ENCODE data around the gene PON3.

The PON3 gene

DNA sequence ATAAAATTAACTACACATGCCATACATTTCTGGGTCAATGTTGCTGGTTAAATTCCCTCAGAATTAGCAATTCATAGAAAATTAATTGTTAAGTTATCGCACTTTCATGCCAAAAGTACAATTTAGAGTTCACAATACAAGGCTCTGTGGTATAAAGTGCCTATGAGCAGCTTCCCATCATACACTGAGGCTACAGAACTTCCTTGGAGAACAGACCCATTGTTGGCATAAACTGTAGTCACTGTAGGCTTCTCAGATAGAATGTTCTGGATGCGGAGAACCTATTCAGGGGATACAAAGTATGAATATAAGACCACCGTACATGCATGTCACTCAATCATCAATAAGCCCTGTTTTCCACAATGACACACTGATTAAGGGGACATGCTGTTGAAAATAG lies 9.0 kb upstream of the PON3 start:
- no peak overlapping the region for H2BK15ac ChIP-seq (ENCODE audit: low read length)
- H3K4ac ChIP-seq (ENCODE audit: low read length) = no peak overlapping the region
- no peak overlapping the region for H3K27ac ChIP-seq (replicated peaks; ENCODE audit: low read length)
- no peak overlapping the region for H2BK12ac ChIP-seq (ENCODE audit: low read length)
- H3K23ac ChIP-seq (ENCODE audit: low read depth, low read length, poor library complexity) = no peak overlapping the region
- no peak overlapping the region for H3K18ac ChIP-seq (ENCODE audit: low read length)
- no peak overlapping the region for H3K9ac ChIP-seq (ENCODE audit: low read depth, low read length, poor library complexity)
- H3K4me3 ChIP-seq (ENCODE audit: low read length in 2 of 2) = no peak overlapping the region
- H3K4me2 ChIP-seq (ENCODE audit: insufficient read depth, low read length, poor library complexity, severe bottlenecking) = no peak overlapping the region
- no peak overlapping the region for H2AK5ac ChIP-seq (ENCODE audit: low read depth, low read length)
- peaks cover 4 to 82% of the 10 kb centered on the region in 2 donors for H3K36me3 ChIP-seq (replicated peaks in 1 of 2; ENCODE audit: control insufficient read depth in 2 of 2, insufficient read depth in 2 of 2, low read length in 2 of 2)
- DNase-seq (ENCODE audit: low spot score) = no peak
- H3K14ac ChIP-seq (ENCODE audit: low read length) = no peak overlapping the region
- no CpG with 5 or more reads among the region's 3 CpGs for WGBS, 2 donors (ENCODE audit: extremely low coverage in 2 of 2, insufficient read length in 2 of 2, insufficient replicate concordance in 1 of 2)
- no peaks in the 10 kb centered on the region for H3K79me1 ChIP-seq (ENCODE audit: low read depth, low read length)
- no peak overlapping the region for H2AFZ ChIP-seq (ENCODE audit: low read length)
- H4K91ac ChIP-seq (ENCODE audit: low read depth, low read length, poor library complexity) = no peak overlapping the region
- H3K4me1 ChIP-seq (ENCODE audit: control insufficient read depth in 2 of 2, insufficient read depth in 1 of 2, low read depth in 1 of 2, low read length in 2 of 2) = peaks cover 4 to 8% of the 10 kb centered on the region in 2 donors
- no peak overlapping the region for H2BK120ac ChIP-seq (ENCODE audit: low read depth, low read length)
- H3K9me3 ChIP-seq (replicated peaks in 1 of 2; ENCODE audit: control insufficient read depth in 2 of 2, insufficient read depth in 1 of 2, low read depth in 1 of 2, low read length in 2 of 2) = peaks cover 0 to 7% of the 10 kb centered on the region in 2 donors
- no peak overlapping the region for H2BK5ac ChIP-seq (ENCODE audit: low read length)
- peaks cover 0 to 4% (median 0%) of the 10 kb centered on the region in 3 experiments for H3K27me3 ChIP-seq (ENCODE audit: control insufficient read depth in 3 of 3, insufficient read depth in 3 of 3, low read depth in 1 of 3, low read length in 3 of 3)
- H4K8ac ChIP-seq (ENCODE audit: low read depth, low read length) = no peak overlapping the region

GRCh38 chr7:95404316-95404865 lies 8.2 kb upstream of the PON3 start:
- WGBS, 2 donors (ENCODE audit: extremely low coverage in 2 of 2, insufficient read length in 2 of 2, insufficient replicate concordance in 1 of 2) = no CpG with 5 or more reads among the region's 4 CpGs
- no peak overlapping the region for H3K9ac ChIP-seq (ENCODE audit: low read depth, low read length, poor library complexity)

GRCh38 chr7:95398155-95398940 lies 2.2 kb upstream of the PON3 start:
- Histone ChIP-seq H3K4me2 (ENCODE audit: insufficient read depth, low read length, poor library complexity, severe bottlenecking) (no peak overlapping the region), H3K27ac (replicated peaks; ENCODE audit: low read length) (no peak overlapping the region), H4K91ac (ENCODE audit: low read depth, low read length, poor library complexity) (no peak overlapping the region), H3K4me1 (ENCODE audit: control insufficient read depth in 2 of 2, insufficient read depth in 1 of 2, low read depth in 1 of 2, low read length in 2 of 2) (peaks cover 0 to 3% of the 10 kb centered on the region in 2 donors), H2BK120ac (ENCODE audit: low read depth, low read length) (no peak overlapping the region), H3K4ac (ENCODE audit: low read length) (no peak overlapping the region), H3K79me1 (ENCODE audit: low read depth, low read length) (no peaks in the 10 kb centered on the region), H4K8ac (ENCODE audit: low read depth, low read length) (no peak overlapping the region), H3K27me3 (ENCODE audit: control insufficient read depth in 3 of 3, insufficient read depth in 3 of 3, low read depth in 1 of 3, low read length in 3 of 3) (peaks cover 0 to 10% (median 0%) of the 10 kb centered on the region in 3 experiments), H2AK5ac (ENCODE audit: low read depth, low read length) (no peak overlapping the region), H3K9ac (ENCODE audit: low read depth, low read length, poor library complexity) (no peak overlapping the region), H2BK12ac (ENCODE audit: low read length) (no peak overlapping the region), H2BK5ac (ENCODE audit: low read length) (no peak overlapping the region), H3K9me3 (replicated peaks in 1 of 2; ENCODE audit: control insufficient read depth in 2 of 2, insufficient read depth in 1 of 2, low read depth in 1 of 2, low read length in 2 of 2) (peaks cover 1 to 5% of the 10 kb centered on the region in 2 donors), H2BK15ac (ENCODE audit: low read length) (no peak overlapping the region), H3K4me3 (ENCODE audit: low read length in 2 of 2) (no peak overlapping the region), H2AFZ (ENCODE audit: low read length) (no peak overlapping the region), H3K14ac (ENCODE audit: low read length) (no peak overlapping the region), H3K18ac (ENCODE audit: low read length) (no peak overlapping the region), H3K23ac (ENCODE audit: low read depth, low read length, poor library complexity) (no peak overlapping the region), H3K36me3 (replicated peaks in 1 of 2; ENCODE audit: control insufficient read depth in 2 of 2, insufficient read depth in 2 of 2, low read length in 2 of 2) (peaks cover 3 to 14% of the 10 kb centered on the region in 2 donors)
- WGBS, 2 donors (ENCODE audit: extremely low coverage in 2 of 2, insufficient read length in 2 of 2, insufficient replicate concordance in 1 of 2) = no CpG with 5 or more reads among the region's 4 CpGs
- DNase-seq (ENCODE audit: low spot score) = no peak

More at GRCh38 chr7:95404316-95404865, 8.2 kb upstream of the PON3 start:
- Histone ChIP-seq H2BK5ac (ENCODE audit: low read length) (no peak overlapping the region), H3K14ac (ENCODE audit: low read length) (no peak overlapping the region), H2BK15ac (ENCODE audit: low read length) (no peak overlapping the region), H3K27ac (replicated peaks; ENCODE audit: low read length) (no peak overlapping the region), H4K8ac (ENCODE audit: low read depth, low read length) (no peak overlapping the region), H2AK5ac (ENCODE audit: low read depth, low read length) (no peak overlapping the region), H3K23ac (ENCODE audit: low read depth, low read length, poor library complexity) (no peak overlapping the region), H3K27me3 (ENCODE audit: control insufficient read depth in 3 of 3, insufficient read depth in 3 of 3, low read depth in 1 of 3, low read length in 3 of 3) (peaks cover 0 to 10% (median 0%) of the 10 kb centered on the region in 3 experiments), H3K4ac (ENCODE audit: low read length) (no peak overlapping the region), H3K4me3 (ENCODE audit: low read length in 2 of 2) (no peak overlapping the region), H3K4me2 (ENCODE audit: insufficient read depth, low read length, poor library complexity, severe bottlenecking) (no peak overlapping the region), H3K79me1 (ENCODE audit: low read depth, low read length) (no peaks in the 10 kb centered on the region), H2AFZ (ENCODE audit: low read length) (no peak overlapping the region), H4K91ac (ENCODE audit: low read depth, low read length, poor library complexity) (no peak overlapping the region), H2BK120ac (ENCODE audit: low read depth, low read length) (no peak overlapping the region), H3K9me3 (replicated peaks in 1 of 2; ENCODE audit: control insufficient read depth in 2 of 2, insufficient read depth in 1 of 2, low read depth in 1 of 2, low read length in 2 of 2) (peaks cover 0 to 3% of the 10 kb centered on the region in 2 donors), H3K36me3 (replicated peaks in 1 of 2; ENCODE audit: control insufficient read depth in 2 of 2, insufficient read depth in 2 of 2, low read length in 2 of 2) (peaks cover 3 to 74% of the 10 kb centered on the region in 2 donors), H3K4me1 (ENCODE audit: control insufficient read depth in 2 of 2, insufficient read depth in 1 of 2, low read depth in 1 of 2, low read length in 2 of 2) (peaks cover 4 to 8% of the 10 kb centered on the region in 2 donors), H2BK12ac (ENCODE audit: low read length) (no peak overlapping the region), H3K18ac (ENCODE audit: low read length) (no peak overlapping the region)
- DNase-seq (ENCODE audit: low spot score) = no peak

GRCh38 chr7:95397381-95397780 lies 1.2 kb upstream of the PON3 start:
- Histone ChIP-seq H2BK120ac (ENCODE audit: low read depth, low read length) (no peak overlapping the region), H3K18ac (ENCODE audit: low read length) (no peak overlapping the region), H3K9me3 (replicated peaks in 1 of 2; ENCODE audit: control insufficient read depth in 2 of 2, insufficient read depth in 1 of 2, low read depth in 1 of 2, low read length in 2 of 2) (peaks cover 1 to 5% of the 10 kb centered on the region in 2 donors), H3K4ac (ENCODE audit: low read length) (no peak overlapping the region), H4K91ac (ENCODE audit: low read depth, low read length, poor library complexity) (no peak overlapping the region), H3K36me3 (replicated peaks in 1 of 2; ENCODE audit: control insufficient read depth in 2 of 2, insufficient read depth in 2 of 2, low read length in 2 of 2) (peaks cover 0 to 4% of the 10 kb centered on the region in 2 donors), H2AK5ac (ENCODE audit: low read depth, low read length) (no peak overlapping the region), H3K23ac (ENCODE audit: low read depth, low read length, poor library complexity) (no peak overlapping the region), H2BK12ac (ENCODE audit: low read length) (no peak overlapping the region), H3K27me3 (ENCODE audit: control insufficient read depth in 3 of 3, insufficient read depth in 3 of 3, low read depth in 1 of 3, low read length in 3 of 3) (peaks cover 0 to 10% (median 0%) of the 10 kb centered on the region in 3 experiments), H2BK5ac (ENCODE audit: low read length) (no peak overlapping the region), H2AFZ (ENCODE audit: low read length) (no peak overlapping the region), H3K27ac (replicated peaks; ENCODE audit: low read length) (no peak overlapping the region), H3K4me1 (ENCODE audit: control insufficient read depth in 2 of 2, insufficient read depth in 1 of 2, low read depth in 1 of 2, low read length in 2 of 2) (peaks cover 0 to 3% of the 10 kb centered on the region in 2 donors), H3K9ac (ENCODE audit: low read depth, low read length, poor library complexity) (no peak overlapping the region), H3K4me2 (ENCODE audit: insufficient read depth, low read length, poor library complexity, severe bottlenecking) (no peak overlapping the region), H3K4me3 (ENCODE audit: low read length in 2 of 2) (no peak overlapping the region), H3K79me1 (ENCODE audit: low read depth, low read length) (no peaks in the 10 kb centered on the region), H3K14ac (ENCODE audit: low read length) (no peak overlapping the region), H2BK15ac (ENCODE audit: low read length) (no peak overlapping the region), H4K8ac (ENCODE audit: low read depth, low read length) (no peak overlapping the region)
- DNase-seq (ENCODE audit: low spot score) = no peak
- no CpG with 5 or more reads among the region's 3 CpGs for WGBS, 2 donors (ENCODE audit: extremely low coverage in 2 of 2, insufficient read length in 2 of 2, insufficient replicate concordance in 1 of 2)

Measured in neuronal stem cell (in vitro differentiated cells).